Activated CD4-positive, alpha-beta T cell treated with anti-CD3 and anti-CD28 coated beads, Interleukin-2, amount 10 ng/mL, durations not matched to agents 24 days and 14 days (primary cell): ENCODE data around the gene TYMP. TPM values are rescaled to one million over a fixed set of nuclear protein-coding genes. Genes with fewer than 3 reads are reported as not detected.

Source experiments
- DNase-seq: peaks from one replicate; pipeline ENCODE4 v3.0.0; 2022
- H3K27ac Mint-ChIP-seq: one replicate; pipeline ENCODE4 v1.8.0; 2022; ENCODE audit warnings: mild to moderate bottlenecking, mixed read lengths
- H3K27me3 Mint-ChIP-seq: one replicate; pipeline ENCODE4 v1.8.0; 2022; ENCODE audit warnings: mixed read lengths
- H3K36me3 Mint-ChIP-seq: one replicate; pipeline ENCODE4 v1.8.0; 2022; ENCODE audit warnings: low read depth, mild to moderate bottlenecking, mixed read lengths
- H3K4me1 Mint-ChIP-seq: one replicate; pipeline ENCODE4 v1.8.0; 2021; ENCODE audit warnings: mixed read lengths
- H3K4me3 Mint-ChIP-seq: one replicate; pipeline ENCODE4 v1.8.0; 2022; ENCODE audit warnings: mild to moderate bottlenecking, moderate library complexity, mixed read lengths
- H3K9me3 Mint-ChIP-seq: one replicate; pipeline ENCODE4 v1.8.0; 2021; ENCODE audit warnings: mixed read lengths
- intact Hi-C: fragments of 100-400 bp; cut with micrococcal nuclease; formaldehyde crosslinking; loops from one replicate; pipeline ENCODE4 v1.15.1; 2023
- total RNA-seq: library from RNA; stranded (reverse); gene quantifications from 2 replicates; pipeline ENCODE4 v1.2.3, GENCODE V29; 2022

The TYMP gene
- total RNA-seq, 1 donor from 2014 or later: 63.0 TPM

DNA sequence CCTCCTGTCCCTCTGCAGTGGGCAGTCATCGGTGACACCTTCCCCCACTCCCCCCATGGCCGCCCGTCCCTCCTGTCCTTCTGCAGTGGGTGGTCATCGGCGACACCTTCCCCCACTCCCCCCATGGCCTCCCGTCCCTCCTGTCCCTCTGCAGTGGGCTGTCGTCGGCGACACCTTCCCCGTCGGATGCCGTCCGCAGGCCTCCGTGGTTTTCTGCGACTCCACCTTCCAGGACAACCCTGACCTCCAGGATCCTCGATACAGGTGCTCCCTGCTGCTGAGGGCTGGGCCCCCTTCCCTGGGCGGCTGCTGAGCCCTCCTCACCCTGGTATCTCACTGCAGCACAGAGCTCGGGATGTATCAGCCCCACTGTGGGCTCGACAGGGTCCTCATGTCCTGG, 40.9 kb downstream of the TYMP start:
- H3K27ac Mint-ChIP-seq: no peak overlapping the region
- H3K4me3 Mint-ChIP-seq: no peak overlapping the region
- H3K27me3 Mint-ChIP-seq: no peaks in the 10 kb centered on the region
- no peaks in the 10 kb centered on the region for H3K36me3 Mint-ChIP-seq
- H3K9me3 Mint-ChIP-seq: no peaks in the 10 kb centered on the region
- peaks cover 9% of the 10 kb centered on the region for H3K4me1 Mint-ChIP-seq
- DNase-seq: no peak
- intact Hi-C loops: no loop called here

DNA sequence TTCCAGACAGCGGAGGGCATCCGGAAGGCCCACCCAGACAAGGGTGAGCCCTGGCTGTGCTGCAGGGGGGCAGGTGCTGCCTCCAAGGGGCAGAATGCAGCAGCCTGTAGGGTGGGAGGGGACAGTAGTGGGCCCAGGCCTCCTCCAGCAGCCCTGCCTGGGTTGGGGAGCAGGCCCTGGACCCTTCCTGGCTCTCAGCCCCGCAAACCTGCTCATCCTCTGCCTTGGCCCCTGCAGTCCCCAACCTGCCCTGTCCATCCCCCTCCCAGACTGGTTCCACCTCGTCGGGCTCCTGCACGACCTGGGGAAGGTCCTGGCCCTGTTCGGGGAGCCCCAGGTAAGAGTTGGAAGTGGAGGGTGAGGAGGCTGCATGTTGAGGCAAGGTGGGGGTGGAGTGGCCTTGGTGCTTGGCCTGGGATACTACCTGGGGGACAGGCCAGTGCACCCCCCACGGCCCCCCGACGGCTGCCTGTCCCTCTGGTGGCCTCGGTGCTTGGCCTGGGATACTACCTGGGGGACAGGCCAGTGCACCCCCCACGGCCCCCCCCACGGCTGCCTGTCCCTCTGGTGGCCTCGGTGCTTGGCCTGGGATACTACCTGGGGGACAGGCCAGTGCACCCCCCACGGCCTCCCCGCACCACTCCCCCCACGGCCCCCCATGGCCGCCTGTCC, 41.7 kb downstream of the TYMP start:
- intact Hi-C loops: no loop called here
- H3K4me1 Mint-ChIP-seq: peaks cover 9% of the 10 kb centered on the region
- H3K4me3 Mint-ChIP-seq: no peak overlapping the region
- H3K27me3 Mint-ChIP-seq: no peaks in the 10 kb centered on the region
- DNase-seq: no peak
- no peaks in the 10 kb centered on the region for H3K36me3 Mint-ChIP-seq
- no peak overlapping the region for H3K27ac Mint-ChIP-seq
- H3K9me3 Mint-ChIP-seq: no peaks in the 10 kb centered on the region

- Mint-ChIP-seq H3K27me3 (no peaks in the 10 kb centered on the region), H3K4me3 (no peak overlapping the region), H3K27ac (no peak overlapping the region), H3K36me3 (no peaks in the 10 kb centered on the region), H3K9me3 (no peaks in the 10 kb centered on the region), H3K4me1 (peaks cover 9% of the 10 kb centered on the region)
- intact Hi-C loops: no loop called here
- no peak for DNase-seq
These were observed 42.4 kb downstream of the TYMP start for GRCh38 chr22:50487290-50488005.

DNA sequence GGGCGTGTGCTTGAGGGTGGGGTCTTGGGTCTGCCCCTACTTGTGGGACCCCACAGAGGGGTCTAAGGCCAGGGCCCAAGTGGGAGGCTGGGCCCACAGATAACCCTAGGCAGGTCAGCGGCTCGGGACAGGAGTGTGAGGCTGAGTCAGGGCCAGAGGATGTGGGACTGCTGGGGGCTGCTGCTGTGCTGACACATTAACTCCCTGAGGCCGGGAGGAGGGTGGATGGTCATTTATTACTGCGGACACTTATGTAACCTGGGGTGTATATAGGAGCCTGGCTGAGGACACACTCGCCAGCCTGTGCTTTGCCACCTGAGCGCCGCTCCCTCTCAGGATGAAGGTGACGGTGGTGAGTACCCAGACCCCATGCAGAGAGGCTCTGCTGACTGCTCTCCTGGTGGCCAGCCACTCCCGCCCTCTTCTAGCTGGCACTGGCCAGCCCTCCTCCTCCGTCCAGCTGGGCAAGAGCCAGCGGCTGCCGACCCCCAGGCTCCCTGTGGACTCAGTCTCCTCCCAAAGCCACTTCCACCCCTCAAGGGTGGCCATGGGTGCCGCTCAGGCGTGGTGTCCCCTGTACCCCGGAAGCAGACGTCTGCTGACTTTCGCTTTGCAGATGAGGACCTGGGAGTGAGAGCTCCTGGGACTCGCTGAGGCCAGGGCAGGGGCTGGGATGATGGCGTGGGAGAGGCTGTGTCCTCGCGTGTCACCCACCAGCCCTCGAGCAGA, 43.1 kb downstream of the TYMP start, which contains the start of gene MIOX:
Gene MIOX (plus strand): TSS at position 299 of the 729 bp plus-strand sequence. CDS start 39 bp downstream, at position 338.
- no peaks in the 10 kb centered on the region for H3K9me3 Mint-ChIP-seq
- no peaks in the 10 kb centered on the region for H3K36me3 Mint-ChIP-seq
- H3K4me1 Mint-ChIP-seq: peaks cover 9% of the 10 kb centered on the region
- intact Hi-C loops: no loop called here
- H3K4me3 Mint-ChIP-seq: no peak within 1 kb of the TSS
- no peak within 1 kb of the TSS for H3K27ac Mint-ChIP-seq
- no peak for DNase-seq
- H3K27me3 Mint-ChIP-seq: no peaks in the 10 kb centered on the region

- Mint-ChIP-seq H3K4me3 (no peak overlapping the region), H3K9me3 (no peaks in the 10 kb centered on the region), H3K36me3 (no peaks in the 10 kb centered on the region), H3K27ac (no peak overlapping the region), H3K27me3 (peaks cover 2% of the 10 kb centered on the region), H3K4me1 (peaks cover 3% of the 10 kb centered on the region)
- intact Hi-C loops: no loop called here
- DNase-seq: no peak
These were observed 44.3 kb downstream of the TYMP start for GRCh38 chr22:50485221-50486131.

GRCh38 chr22:50483977-50484853, 45.6 kb downstream of the TYMP start:
- Mint-ChIP-seq H3K27me3 (peaks cover 15% of the 10 kb centered on the region), H3K4me3 (no peak overlapping the region), H3K36me3 (no peaks in the 10 kb centered on the region), H3K4me1 (peaks cover 7% of the 10 kb centered on the region), H3K9me3 (no peaks in the 10 kb centered on the region), H3K27ac (no peak overlapping the region)
- intact Hi-C loops: no loop called here
- no peak for DNase-seq

- DNase-seq: no peak
- no peaks in the 10 kb centered on the region for H3K9me3 Mint-ChIP-seq
- H3K27ac Mint-ChIP-seq: no peak overlapping the region
- H3K36me3 Mint-ChIP-seq: no peaks in the 10 kb centered on the region
- H3K27me3 Mint-ChIP-seq: peaks cover 19% of the 10 kb centered on the region
- no peak overlapping the region for H3K4me3 Mint-ChIP-seq
- intact Hi-C loops: no loop called here
- H3K4me1 Mint-ChIP-seq: peaks cover 7% of the 10 kb centered on the region
These were observed 46.3 kb downstream of the TYMP start for GRCh38 chr22:50483556-50483955.

DNA sequence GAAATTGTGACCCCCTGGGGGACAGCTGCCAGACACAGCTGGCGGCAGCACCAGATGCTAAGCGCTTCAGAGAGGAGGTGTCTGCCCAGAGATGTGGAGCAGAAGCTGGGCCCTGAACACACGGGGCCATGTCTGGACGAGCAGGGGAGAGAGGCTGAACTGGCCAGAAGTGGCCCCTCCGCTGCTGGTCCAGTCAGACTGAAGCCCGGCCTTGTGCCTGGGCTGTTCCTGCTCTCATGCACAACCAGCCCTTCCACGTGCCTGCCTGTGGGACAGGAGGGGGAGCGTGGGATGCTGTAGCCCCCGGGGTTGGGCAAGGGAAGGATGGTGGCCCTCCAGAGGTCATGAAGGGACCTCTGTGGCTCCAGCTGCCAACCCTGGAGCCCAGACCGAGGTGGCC, 46.7 kb downstream of the TYMP start:
- peaks cover 7% of the 10 kb centered on the region for H3K4me1 Mint-ChIP-seq
- H3K4me3 Mint-ChIP-seq: peak overlapping the region; percentile 35
- peaks cover 19% of the 10 kb centered on the region for H3K27me3 Mint-ChIP-seq
- intact Hi-C loops: no loop called here
- H3K36me3 Mint-ChIP-seq: no peaks in the 10 kb centered on the region
- no peak for DNase-seq
- no peaks in the 10 kb centered on the region for H3K9me3 Mint-ChIP-seq
- no peak overlapping the region for H3K27ac Mint-ChIP-seq

DNA sequence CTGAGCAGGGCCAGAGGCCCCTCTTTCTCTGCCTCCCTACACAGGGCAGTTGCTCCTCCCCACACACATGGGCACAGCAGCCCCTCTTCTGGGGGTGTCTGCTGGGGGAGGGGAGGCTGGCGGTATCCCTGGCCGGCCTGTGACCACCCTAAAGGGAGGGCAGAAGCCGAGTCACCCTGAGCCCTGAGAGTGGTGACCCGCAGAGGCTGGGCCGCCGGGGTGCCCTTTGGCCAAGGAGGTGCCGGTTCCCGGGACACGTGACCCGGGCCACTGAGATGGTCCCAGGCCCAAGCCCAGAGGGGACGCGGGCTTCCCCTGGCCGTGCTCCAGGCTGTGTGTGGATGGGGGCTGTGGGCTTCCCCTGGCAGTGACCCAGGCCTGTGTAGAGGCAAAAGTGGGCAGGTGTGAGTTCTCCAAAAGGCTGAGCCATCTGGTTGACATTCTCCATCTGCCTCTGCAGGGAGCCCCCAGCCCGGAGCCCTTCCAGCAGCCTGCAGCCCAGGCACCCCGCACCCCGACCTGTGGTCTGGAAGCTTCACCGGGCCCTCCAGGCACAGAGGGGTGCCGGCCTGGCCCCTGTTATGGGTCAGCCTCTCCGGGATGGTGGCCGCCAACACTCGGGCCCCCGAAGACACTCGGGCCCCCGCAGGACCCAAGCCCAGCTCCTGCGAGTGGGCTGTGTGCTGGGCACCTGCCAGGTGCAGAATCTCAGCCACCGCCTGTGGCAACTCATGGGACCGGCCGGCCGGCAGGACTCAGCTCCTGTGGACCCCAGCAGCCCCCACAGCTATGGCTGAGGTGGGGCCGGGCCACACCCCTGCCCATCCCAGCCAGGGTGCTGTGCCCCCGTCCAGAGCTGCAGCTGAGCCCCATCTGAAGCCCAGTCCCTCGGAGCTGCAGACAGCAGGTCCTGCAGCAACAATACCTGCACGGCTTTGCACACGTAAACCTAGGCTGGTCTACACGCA, 47.4 kb downstream of the TYMP start:
- peak overlapping the region; percentile 84 for H3K27ac Mint-ChIP-seq
- no peaks in the 10 kb centered on the region for H3K36me3 Mint-ChIP-seq
- H3K4me1 Mint-ChIP-seq: peaks cover 7% of the 10 kb centered on the region
- peaks cover 19% of the 10 kb centered on the region for H3K27me3 Mint-ChIP-seq
- intact Hi-C loops: no loop called here
- peak overlapping the region; percentile 80 for H3K4me3 Mint-ChIP-seq
- no peak for DNase-seq
- H3K9me3 Mint-ChIP-seq: no peaks in the 10 kb centered on the region

- peaks cover 7% of the 10 kb centered on the region for H3K4me1 Mint-ChIP-seq
- no peaks in the 10 kb centered on the region for H3K36me3 Mint-ChIP-seq
- no peaks in the 10 kb centered on the region for H3K9me3 Mint-ChIP-seq
- H3K27me3 Mint-ChIP-seq: peaks cover 19% of the 10 kb centered on the region
- intact Hi-C loops: no loop called here
- peak within 1 kb of the TSS; percentile 80 for H3K4me3 Mint-ChIP-seq
- H3K27ac Mint-ChIP-seq: peak within 1 kb of the TSS; percentile 84
- peak; percentile 94 for DNase-seq
These were observed 48.2 kb downstream of the TYMP start, which contains the start of gene ADM2 for GRCh38 chr22:50481440-50482106. Gene ADM2, plus strand, starts transcription at chr22:50481543. Its CDS starts 305 bp downstream, at chr22:50481848.

DNA sequence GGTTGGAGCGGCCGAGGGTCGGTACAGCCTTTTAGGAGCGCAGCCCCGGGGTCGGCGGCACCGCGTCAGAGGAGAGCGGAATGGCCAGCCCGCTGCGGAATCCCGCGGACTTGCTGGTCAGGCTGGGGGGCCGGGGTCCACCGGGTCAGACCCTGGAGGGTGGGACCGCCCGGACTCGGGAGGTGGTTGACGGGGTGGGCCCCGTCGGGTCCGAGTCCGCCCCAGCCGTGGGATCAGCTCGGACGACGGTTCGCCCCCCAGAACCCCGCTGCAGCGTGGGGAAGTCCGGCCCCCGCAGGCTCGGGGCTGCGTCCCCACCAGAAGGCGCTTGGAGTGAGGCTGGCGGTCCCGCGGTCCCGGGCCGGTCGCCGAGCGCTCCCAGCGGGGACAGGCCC, 48.8 kb downstream of the TYMP start:
- peaks cover 19% of the 10 kb centered on the region for H3K27me3 Mint-ChIP-seq
- H3K36me3 Mint-ChIP-seq: no peaks in the 10 kb centered on the region
- no peak overlapping the region for H3K27ac Mint-ChIP-seq
- no peak for DNase-seq
- H3K4me1 Mint-ChIP-seq: peaks cover 7% of the 10 kb centered on the region
- H3K4me3 Mint-ChIP-seq: peak overlapping the region; percentile 67
- intact Hi-C loops: no loop called here
- H3K9me3 Mint-ChIP-seq: no peaks in the 10 kb centered on the region
